Measurements from ENCODE around the gene CERCAM.

- TF ChIP-seq EZH2phosphoT487 (IDR thresholded peaks at IDR 0.05; ENCODE audit: low read depth, severe bottlenecking, unreplicated experiment), result no peak
- TF ChIP-seq, protein P1, sequence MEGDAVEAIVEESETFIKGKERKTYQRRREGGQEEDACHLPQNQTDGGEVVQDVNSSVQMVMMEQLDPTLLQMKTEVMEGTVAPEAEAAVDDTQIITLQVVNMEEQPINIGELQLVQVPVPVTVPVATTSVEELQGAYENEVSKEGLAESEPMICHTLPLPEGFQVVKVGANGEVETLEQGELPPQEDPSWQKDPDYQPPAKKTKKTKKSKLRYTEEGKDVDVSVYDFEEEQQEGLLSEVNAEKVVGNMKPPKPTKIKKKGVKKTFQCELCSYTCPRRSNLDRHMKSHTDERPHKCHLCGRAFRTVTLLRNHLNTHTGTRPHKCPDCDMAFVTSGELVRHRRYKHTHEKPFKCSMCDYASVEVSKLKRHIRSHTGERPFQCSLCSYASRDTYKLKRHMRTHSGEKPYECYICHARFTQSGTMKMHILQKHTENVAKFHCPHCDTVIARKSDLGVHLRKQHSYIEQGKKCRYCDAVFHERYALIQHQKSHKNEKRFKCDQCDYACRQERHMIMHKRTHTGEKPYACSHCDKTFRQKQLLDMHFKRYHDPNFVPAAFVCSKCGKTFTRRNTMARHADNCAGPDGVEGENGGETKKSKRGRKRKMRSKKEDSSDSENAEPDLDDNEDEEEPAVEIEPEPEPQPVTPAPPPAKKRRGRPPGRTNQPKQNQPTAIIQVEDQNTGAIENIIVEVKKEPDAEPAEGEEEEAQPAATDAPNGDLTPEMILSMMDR (IDR thresholded peaks at IDR 0.05; ENCODE audit: poor library complexity), result no peak
Observed at GRCh38 chr9:128394379-128395168, 26.1 kb upstream of the CERCAM start.
